ENCODE results near the gene SETD1A. TPM values are rescaled to one million over a fixed set of nuclear protein-coding genes. Genes with fewer than 3 reads are reported as not detected.
A peak's percentile ranks its signal among the peaks of the same experiment; 100 is the strongest.
"Not testable (repeated sequence)": the region's sequence is repeated elsewhere in the genome, so short reads cannot be mapped to it uniquely, and the experiment has no call there.

Gene SETD1A
- polyA plus RNA-seq, 1 donor = 11.9 TPM

DNA sequence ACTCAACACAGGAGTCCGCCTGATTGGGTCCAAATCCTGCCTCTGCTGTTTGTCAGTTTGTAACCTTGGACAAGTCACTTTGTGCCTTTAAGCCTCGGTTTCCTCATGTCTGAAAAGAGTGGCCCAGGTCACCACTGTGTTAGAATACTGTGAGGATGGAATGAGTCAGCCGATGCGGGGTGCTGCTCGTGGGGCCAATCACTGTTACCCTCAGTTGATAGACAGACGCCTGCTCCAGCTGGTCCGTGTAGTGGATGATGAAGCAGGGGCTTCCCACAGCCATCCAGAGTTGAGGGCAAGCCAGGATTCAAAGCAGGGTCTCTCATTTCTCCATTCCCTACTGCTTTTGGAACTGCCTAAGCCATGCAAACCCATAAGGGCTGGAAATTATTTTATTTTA, 28.4 kb upstream of the SETD1A start:
- no peak for DNase-seq (ENCODE audit: low read depth)

DNA sequence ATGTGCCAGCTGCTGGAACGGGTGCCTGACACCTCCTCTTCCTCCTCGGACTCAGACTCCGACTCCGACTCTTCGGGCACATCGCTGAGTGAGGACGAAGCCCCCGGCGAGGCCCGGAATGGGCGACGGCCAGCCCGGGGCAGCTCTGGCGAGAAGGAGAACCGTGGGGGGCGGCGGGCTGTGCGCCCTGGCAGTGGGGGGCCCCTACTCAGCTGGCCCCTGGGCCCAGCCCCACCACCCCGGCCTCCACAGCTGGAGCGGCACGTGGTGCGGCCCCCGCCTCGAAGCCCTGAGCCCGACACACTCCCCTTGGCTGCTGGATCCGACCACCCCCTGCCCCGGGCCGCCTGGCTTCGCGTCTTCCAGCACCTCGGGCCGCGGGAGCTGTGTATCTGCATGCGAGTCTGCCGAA, 27.4 kb upstream of the SETD1A start:
- DNase-seq (ENCODE audit: low read depth) = no peak

- no peak for DNase-seq (ENCODE audit: low read depth)
These were observed 26.4 kb upstream of the SETD1A start for GRCh38 chr16:30931068-30931650.

GRCh38 chr16:30934827-30935557, 22.6 kb upstream of the SETD1A start:
- no peak for DNase-seq (ENCODE audit: low read depth)

DNA sequence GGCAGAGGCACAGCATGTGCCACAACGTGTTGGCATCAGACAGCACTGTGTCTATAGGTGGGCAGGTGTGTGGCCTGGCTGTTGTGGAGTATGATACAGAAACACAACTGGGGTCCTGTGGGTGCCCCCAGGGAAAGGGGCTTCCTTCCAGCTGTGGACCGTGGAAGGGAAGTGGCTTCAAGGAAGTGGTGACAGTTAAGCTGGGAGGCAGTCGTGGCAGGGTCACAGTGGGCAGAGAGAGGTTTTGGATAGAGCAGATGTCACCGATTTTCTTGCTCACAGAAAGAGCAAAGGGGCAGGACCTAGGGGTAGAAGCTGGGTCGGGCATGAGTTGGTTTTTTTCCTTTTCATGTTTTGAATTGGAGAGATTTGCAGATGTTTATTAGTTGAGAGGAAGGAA, 19.9 kb upstream of the SETD1A start:
- no peak for DNase-seq (ENCODE audit: low read depth)

DNA sequence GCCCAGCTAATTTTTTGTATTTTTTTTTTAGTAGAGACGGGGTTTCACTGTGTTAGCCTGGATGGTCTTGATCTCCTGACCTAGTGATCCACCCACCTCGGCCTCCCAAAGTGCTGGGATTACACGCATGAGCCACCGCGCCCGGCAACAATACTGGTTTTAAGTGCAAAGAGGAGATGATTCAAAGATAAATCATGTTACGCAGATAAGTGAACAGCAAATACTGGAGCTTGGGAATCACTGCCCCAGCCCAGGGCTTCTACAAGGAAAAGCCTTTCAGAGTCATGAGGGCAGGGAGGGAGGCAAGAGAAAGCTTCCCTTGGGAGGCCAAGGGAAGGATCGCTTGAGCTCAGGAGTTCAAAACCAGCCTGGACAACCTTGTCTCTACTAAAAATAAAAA, 18.0 kb upstream of the SETD1A start:
- DNase-seq (ENCODE audit: low read depth) = not testable (repeated sequence)

- no peak for DNase-seq (ENCODE audit: low read depth)
These were observed 15.7 kb upstream of the SETD1A start for GRCh38 chr16:30941600-30942425.

DNA sequence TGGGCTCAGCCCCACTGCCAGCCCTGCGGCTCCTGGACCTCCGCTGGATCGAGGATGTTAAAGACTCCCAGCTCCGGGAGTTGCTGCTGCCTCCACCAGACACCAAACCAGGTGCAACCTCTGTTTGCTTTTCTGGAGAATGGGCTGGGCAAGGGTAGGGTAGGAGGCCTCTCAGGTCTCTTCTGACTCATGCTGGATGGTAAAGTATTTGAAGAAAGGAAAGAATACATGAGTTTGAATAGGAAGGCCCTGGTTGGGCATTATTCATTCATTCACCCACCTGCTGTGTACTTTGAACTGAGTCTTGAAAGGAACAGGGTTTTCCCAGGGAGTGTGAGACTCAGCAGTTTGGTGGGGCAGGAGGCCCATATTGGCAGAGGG, 15.1 kb upstream of the SETD1A start:
- no peak for DNase-seq (ENCODE audit: low read depth)

DNA sequence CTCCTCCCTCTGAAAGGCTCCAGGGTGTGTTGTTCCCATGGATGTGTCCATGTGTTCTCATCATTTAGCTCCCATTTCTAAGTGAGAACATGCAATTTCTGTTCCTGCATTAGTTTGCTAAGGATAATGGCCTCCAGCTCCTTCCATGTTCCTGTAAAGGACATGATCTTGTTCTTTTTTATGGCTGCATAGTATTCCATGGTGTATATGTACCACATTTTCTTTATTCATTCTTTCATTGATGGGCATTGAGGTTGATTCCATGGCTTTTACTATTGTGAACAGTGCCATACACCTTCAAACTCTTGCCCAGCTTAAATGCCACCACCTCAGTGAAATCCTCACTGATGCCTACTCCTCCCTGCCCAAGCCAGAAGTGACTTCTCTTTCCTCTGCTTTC, 13.2 kb upstream of the SETD1A start:
- no peak for DNase-seq (ENCODE audit: low read depth)

GRCh38 chr16:30946671-30947540, 10.6 kb upstream of the SETD1A start:
- DNase-seq (ENCODE audit: low read depth) = no peak

DNA sequence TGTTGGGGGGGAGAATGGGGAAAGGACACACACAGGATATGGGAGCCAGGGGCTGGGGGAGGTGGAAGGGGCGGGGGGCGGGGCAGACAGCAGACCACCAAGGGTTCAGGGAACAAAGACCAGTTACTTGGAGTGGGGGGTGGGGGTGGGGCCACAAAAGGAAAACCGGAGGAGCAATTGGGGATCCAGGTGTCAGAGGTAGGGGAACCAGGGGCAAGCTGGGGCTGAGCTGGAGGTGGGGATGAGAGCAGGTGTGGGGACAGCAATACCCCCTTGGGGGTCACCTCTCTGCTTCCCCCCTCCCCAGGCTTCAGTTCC, 10.1 kb upstream of the SETD1A start:
- DNase-seq (ENCODE audit: low read depth) = no peak

- DNase-seq (ENCODE audit: low read depth) = peak; percentile 91
These were observed 9.5 kb upstream of the SETD1A start for GRCh38 chr16:30947859-30948666.

- no peak for DNase-seq (ENCODE audit: low read depth)
These were observed 8.6 kb upstream of the SETD1A start, which contains the start of gene ORAI3 for GRCh38 chr16:30948667-30949649. Gene ORAI3, plus strand, starts transcription at chr16:30949068. Its CDS starts 222 bp downstream, at chr16:30949290.

GRCh38 chr16:30949650-30950515, 7.7 kb upstream of the SETD1A start:
- no peak for DNase-seq (ENCODE audit: low read depth)

DNA sequence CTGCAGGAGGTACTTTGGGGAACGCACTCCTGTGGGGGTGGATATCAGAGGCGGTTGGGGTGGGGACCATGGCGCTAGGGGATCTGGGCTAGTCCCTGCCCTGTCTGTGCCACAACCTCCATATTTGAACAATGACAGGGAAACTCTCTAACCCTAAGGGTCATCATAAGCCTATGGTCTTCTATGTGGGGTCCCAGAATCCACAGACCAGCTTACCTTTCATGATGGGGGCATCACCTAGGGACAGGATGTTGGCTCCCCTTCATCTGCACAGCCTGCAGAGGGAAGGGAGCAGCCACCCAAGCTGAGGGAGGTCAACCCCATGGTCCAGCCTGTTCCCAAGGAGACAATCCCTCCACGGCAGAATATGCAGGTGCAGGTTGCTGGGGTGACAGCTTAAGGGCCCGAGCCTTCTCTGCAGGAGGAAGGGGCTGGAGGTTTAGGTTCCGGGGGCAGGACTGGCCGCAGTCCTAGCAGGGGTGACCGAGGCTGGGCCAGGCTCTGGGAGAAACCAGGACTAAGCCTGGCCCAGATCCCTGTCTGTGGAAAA, 7.0 kb upstream of the SETD1A start:
- no peak for DNase-seq (ENCODE audit: low read depth)

DNA sequence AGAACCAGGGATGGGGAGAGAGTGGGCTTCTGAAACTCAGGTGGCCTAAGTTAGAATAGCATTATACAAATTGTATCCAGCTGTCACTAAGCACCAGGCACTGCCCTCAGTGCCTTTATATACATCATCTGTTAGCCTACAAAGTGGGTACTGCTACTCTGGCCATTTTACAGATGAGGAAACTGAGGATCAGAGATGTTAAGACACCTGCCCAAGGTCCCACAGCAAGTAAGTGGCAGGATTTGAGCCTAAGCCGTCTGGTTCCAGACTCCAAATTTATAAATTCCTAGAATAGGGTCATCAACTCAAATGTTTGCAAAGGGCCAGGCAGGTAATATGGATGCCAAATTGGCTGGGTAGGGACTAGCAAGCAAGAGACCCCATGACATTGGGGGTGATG, 6.4 kb upstream of the SETD1A start:
- DNase-seq (ENCODE audit: low read depth) = no peak

DNA sequence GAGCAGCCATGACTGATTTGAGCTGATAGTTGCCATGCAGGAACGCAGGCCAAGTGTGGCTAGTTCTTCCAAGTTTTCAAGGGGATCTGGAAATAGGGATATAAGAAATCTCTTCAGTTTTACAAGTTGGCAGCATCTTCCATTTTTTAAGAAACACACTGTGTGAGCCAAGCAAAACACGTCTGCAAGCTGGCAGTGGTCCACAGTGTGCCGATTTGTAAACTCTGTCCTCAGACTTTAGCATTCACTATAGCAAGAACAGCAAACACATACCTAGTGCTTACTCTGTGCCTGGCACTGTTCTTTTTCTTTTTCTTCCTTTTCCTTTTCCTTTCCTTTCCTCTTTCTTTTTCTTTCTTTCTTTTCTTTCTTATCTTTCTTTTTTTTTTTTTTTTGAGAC, 5.8 kb upstream of the SETD1A start:
- no peak for DNase-seq (ENCODE audit: low read depth)

DNA sequence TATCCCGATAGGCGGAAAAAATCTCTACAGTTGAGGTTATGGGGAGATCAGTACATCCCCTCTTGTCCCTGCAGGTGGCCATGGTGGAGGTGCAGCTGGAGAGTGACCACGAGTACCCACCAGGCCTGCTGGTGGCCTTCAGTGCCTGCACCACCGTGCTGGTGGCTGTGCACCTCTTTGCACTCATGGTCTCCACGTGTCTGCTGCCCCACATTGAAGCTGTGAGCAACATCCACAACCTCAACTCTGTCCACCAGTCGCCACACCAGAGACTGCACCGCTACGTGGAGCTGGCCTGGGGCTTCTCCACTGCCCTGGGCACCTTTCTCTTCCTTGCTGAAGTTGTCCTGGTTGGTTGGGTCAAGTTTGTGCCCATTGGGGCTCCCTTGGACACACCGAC, 4.4 kb upstream of the SETD1A start:
- no peak for DNase-seq (ENCODE audit: low read depth)
